Left lung (tissue), 10 donors: ENCODE measurements around the gene LIN7A. TPM values are rescaled to one million over a fixed set of nuclear protein-coding genes. Genes with fewer than 3 reads are reported as not detected.

ENCODE experiments used
- ATAC-seq: fragments of 200-7000 bp; cut with Tn5 transposase; one replicate; pipeline ENCODE4 v1.9.1; 2020; ENCODE audit warnings: moderate library complexity
- DNase-seq, 4 donors: peaks; one replicate each; pipeline ENCODE4 v3.0.0-alpha.2; 2013 to 2020
- H3K27ac ChIP-seq, 2 donors: fragments of 200-600 bp; sonication (generic) in 1 of 2; one replicate each; pipeline versions ENCODE4 v1.5.0 to v1.8.0; 2020 to 2021
- H3K27me3 ChIP-seq, 2 donors: fragments of 200-600 bp; sonication (generic) in 1 of 2; one replicate each; pipeline versions ENCODE4 v1.5.0 to v1.8.0; 2020 to 2021
- H3K36me3 ChIP-seq, 2 donors: fragments of 200-600 bp; sonication (generic) in 1 of 2; one replicate each; pipeline versions ENCODE4 v1.5.0 to v1.8.0; 2020 to 2021
- H3K4me1 ChIP-seq, 2 donors: fragments of 200-600 bp; one replicate each; pipeline ENCODE4 v1.8.0; 2021
- H3K4me3 ChIP-seq, 2 donors: fragments of 200-600 bp; sonication (generic) in 1 of 2; one replicate each; pipeline versions ENCODE4 v1.5.0 to v1.8.0; 2020 to 2021; ENCODE audit warnings: mild to moderate bottlenecking in 1 of 2
- H3K9me3 ChIP-seq, 2 donors: fragments of 200-600 bp; sonication (generic) in 1 of 2; one replicate each; pipeline versions ENCODE4 v1.5.0 to v1.8.0; 2020 to 2021
- CTCF ChIP-seq, 2 donors: fragments of 200-600 bp; sonication (generic) in 1 of 2; IDR thresholded peaks; one replicate each; pipeline versions ENCODE4 v1.5.0 to v1.8.0; 2021; ENCODE audit warnings: antibody characterized with exemption in 2 of 2
- intact Hi-C, 2 donors: fragments of 100-400 bp; cut with DNase I; formaldehyde crosslinking; loops; one replicate each; pipeline versions ENCODE4 v1.11.2 to v1.14.2; 2022
- polyA plus RNA-seq, 6 donors: library from polyadenylated mRNA; unstranded; fragments of 120-200 nt; gene quantifications; one replicate each; pipeline ENCODE4 v1.2.1, GENCODE V29; 2013; ENCODE audit not compliant: insufficient read length in 6 of 6
- total RNA-seq, 2 donors: library from RNA; stranded (reverse); fragmentation: NEBNext Ultra II Directional; extraction: Animal tissue kit (Norgen Biotek cat#: 25700); gene quantifications; one replicate each; pipeline ENCODE4 v1.2.1, GENCODE V29; 2021
- donor health status: DM: no; HTN: yes; CAD: no.
- donor health status: DM: no; HTN: no; CAD: no.

Gene LIN7A
- total and polyA plus RNA-seq, 8 donors, result 9.9 to 22.7 (median 17.6) TPM

GRCh38 chr12:80912901-80913770, 24.6 kb downstream of the LIN7A start:
- ATAC-seq (peak; percentile 62), DNase-seq (peak in 1 of 4 donors; percentile 7)
- Histone ChIP-seq H3K4me1 (no peaks in the 10 kb centered on the region), H3K4me3 (no peak overlapping the region), H3K36me3 (no peaks in the 10 kb centered on the region), H3K27ac (no peak overlapping the region), H3K27me3 (no peaks in the 10 kb centered on the region), H3K9me3 (no peaks in the 10 kb centered on the region)
- no peak for TF ChIP-seq CTCF (IDR thresholded peaks at IDR 0.05)
- intact Hi-C loops, result no loop called here

GRCh38 chr12:80909370-80909769, 28.4 kb downstream of the LIN7A start:
- intact Hi-C loops, result no loop called here
- no peaks in the 10 kb centered on the region for H3K4me1 ChIP-seq
- no peaks in the 10 kb centered on the region for H3K27me3 ChIP-seq
- DNase-seq (no peak), ATAC-seq (no peak)
- TF ChIP-seq CTCF (IDR thresholded peaks at IDR 0.05), result no peak
- H3K4me3 ChIP-seq, result no peak overlapping the region
- no peak overlapping the region for H3K27ac ChIP-seq
- H3K9me3 ChIP-seq, result no peaks in the 10 kb centered on the region
- no peaks in the 10 kb centered on the region for H3K36me3 ChIP-seq

GRCh38 chr12:80902711-80903110, 35.0 kb downstream of the LIN7A start:
- ATAC-seq (no peak), DNase-seq (no peak)
- TF ChIP-seq CTCF (IDR thresholded peaks at IDR 0.05), result no peak
- H3K27me3 ChIP-seq, result no peaks in the 10 kb centered on the region
- intact Hi-C loops, result no loop called here
- no peaks in the 10 kb centered on the region for H3K36me3 ChIP-seq
- no peaks in the 10 kb centered on the region for H3K9me3 ChIP-seq
- no peaks in the 10 kb centered on the region for H3K4me1 ChIP-seq
- H3K27ac ChIP-seq, result no peak overlapping the region
- H3K4me3 ChIP-seq, result no peak overlapping the region

- no peak for ATAC-seq
- Histone ChIP-seq H3K9me3 (no peaks in the 10 kb centered on the region), H3K36me3 (no peaks in the 10 kb centered on the region), H3K4me1 (no peaks in the 10 kb centered on the region), H3K27me3 (no peaks in the 10 kb centered on the region), H3K27ac (no peak overlapping the region), H3K4me3 (no peak overlapping the region)
- DNase-seq, result no peak
- intact Hi-C loops, result no loop called here
- no peak for TF ChIP-seq CTCF (IDR thresholded peaks at IDR 0.05)
Measured at GRCh38 chr12:80901661-80902060, 36.1 kb downstream of the LIN7A start.

- DNase-seq (no peak), ATAC-seq (no peak)
- H3K4me3 ChIP-seq, result no peak overlapping the region
- no peaks in the 10 kb centered on the region for H3K9me3 ChIP-seq
- no peaks in the 10 kb centered on the region for H3K36me3 ChIP-seq
- no peak overlapping the region for H3K27ac ChIP-seq
- no peaks in the 10 kb centered on the region for H3K4me1 ChIP-seq
- intact Hi-C loops, result no loop called here
- no peaks in the 10 kb centered on the region for H3K27me3 ChIP-seq
- TF ChIP-seq CTCF (IDR thresholded peaks at IDR 0.05), result no peak
Measured at GRCh38 chr12:80895240-80895639, 42.5 kb downstream of the LIN7A start.
